Subcutaneous adipose tissue (tissue), 4 donors: ENCODE data around the gene LGI2. TPM values are rescaled to one million over a fixed set of nuclear protein-coding genes. Genes with fewer than 3 reads are reported as not detected.

Experiments used
- CTCF ChIP-seq: fragments of 450-650 bp; IDR thresholded peaks from one replicate; pipeline ENCODE4 v1.5.1; 2016; ENCODE audit warnings: low read depth, mild to moderate bottlenecking, control low read depth, antibody characterized with exemption, moderate library complexity
- total RNA-seq, 4 donors: library from RNA; depleted of rRNA; stranded (reverse); fragments of >200 nt; gene quantifications; one replicate each; pipeline ENCODE4 v1.1.0, GENCODE V29; 2016

Gene LGI2
- total RNA-seq, 4 donors from 2014 or later = 1.7 to 4.4 (median 4.4) TPM

DNA sequence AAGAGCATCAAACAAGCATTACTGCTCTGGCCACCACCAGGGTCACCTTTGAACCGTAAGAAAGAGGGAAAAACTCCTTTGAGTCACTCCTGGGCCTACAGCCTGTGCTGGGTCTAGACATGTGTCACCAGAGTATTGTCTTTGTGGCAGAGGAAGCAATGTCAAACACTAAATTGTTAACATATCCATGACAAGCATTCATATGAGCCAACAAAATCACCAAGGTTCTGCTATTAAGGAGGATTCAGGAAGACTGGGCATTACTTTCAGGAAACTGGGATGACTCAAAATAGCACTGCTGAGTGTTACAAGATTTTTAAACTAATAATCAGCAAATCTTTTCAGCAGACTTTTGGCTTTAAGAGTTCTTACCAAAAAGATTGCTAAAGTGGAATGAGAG is 28.1 kb downstream of the LGI2 start:
- TF ChIP-seq CTCF = no peak

GRCh38 chr4:25001509-25001908 is 29.2 kb downstream of the LGI2 start:
- no peak for TF ChIP-seq CTCF

- TF ChIP-seq CTCF = no peak
These were observed 30.1 kb downstream of the LGI2 start for GRCh38 chr4:25000639-25001038.

GRCh38 chr4:24999392-25000089 is 31.2 kb downstream of the LGI2 start:
- TF ChIP-seq CTCF = no peak

GRCh38 chr4:24995346-24995919 is 35.3 kb downstream of the LGI2 start:
- no peak for TF ChIP-seq CTCF

DNA sequence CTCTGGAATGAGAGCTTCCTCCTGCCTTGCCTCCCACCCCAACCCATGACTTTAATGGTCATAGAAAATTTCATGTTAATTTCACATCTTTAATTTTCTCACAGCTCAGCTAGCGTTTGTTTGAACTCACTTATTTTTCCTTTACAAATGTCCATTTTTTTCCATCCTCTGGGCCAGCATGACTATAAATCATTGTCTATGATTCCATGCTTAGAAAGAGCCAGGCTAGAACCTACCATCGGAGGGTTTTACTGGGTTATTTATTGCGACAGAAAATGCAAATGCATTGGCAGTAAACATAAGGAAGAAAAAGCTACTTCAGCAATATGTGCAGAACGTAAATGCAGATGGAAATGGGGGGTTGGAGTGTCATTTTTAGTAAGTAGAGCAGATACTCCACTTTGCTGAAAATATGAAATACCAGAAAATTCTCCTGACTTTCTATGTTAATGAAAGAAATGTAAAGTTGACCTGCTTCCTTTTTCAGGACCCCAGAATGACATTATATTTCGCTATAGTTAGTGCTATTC is 37.1 kb downstream of the LGI2 start:
- TF ChIP-seq CTCF = no peak

DNA sequence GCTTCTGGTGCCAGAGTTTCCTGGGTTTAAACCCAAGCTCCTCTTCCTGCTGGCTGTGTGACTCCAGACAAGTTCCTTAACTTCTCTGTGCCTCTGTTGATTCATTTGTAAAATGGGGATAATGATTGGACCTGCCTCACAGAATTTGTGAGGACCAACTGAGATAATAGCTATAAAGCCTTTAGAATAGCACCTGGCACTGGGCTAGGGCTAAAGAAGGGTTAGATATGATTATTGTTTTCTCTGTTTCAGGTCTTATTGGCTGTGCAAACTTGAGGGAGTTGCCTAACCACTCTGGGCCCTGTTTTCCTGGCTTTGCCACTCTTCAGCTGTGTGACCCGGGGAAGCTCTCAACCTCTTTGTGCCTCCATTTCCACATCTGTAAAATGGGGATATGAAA is 37.8 kb downstream of the LGI2 start:
- no peak for TF ChIP-seq CTCF
